Mammary epithelial cell (primary cell): ENCODE measurements around the gene STAT1.
A peak's percentile ranks its signal among the peaks of the same experiment; 100 is the strongest.

Experiments
- CTCF ChIP-seq, 2 donors: IDR thresholded peaks in 1 of 2; conservative IDR thresholded peaks in 1 of 2; 2 replicates each; pipeline ENCODE4 v1.5.1; 2011 to 2012; ENCODE audit warnings: inconsistent platforms in 2 of 2, low read length in 2 of 2, mild to moderate bottlenecking in 2 of 2, control low read depth in 1 of 2, low read depth in 1 of 2; ENCODE audit not compliant: insufficient read depth in 1 of 2; ENCODE audit errors: extremely low read depth in 1 of 2
- EZH2 ChIP-seq: IDR thresholded peaks from 2 replicates; pipeline ENCODE4 v1.6.1; 2012; ENCODE audit warnings: low read length, inconsistent platforms, borderline replicate concordance

- peak in 1 of 2 donors; percentile 18 for TF ChIP-seq CTCF (conservative IDR thresholded peaks at IDR 0.05 in 1 of 2, IDR thresholded peaks at IDR 0.05 in 1 of 2; ENCODE audit: extremely low read depth in 1 of 2, insufficient read depth in 1 of 2, low read depth in 1 of 2, low read length in 2 of 2)
- no peak for TF ChIP-seq EZH2
These were observed at the start of gene STAT1 for GRCh38 chr2:191013932-191014652.
